Endothelial cell of umbilical vein (primary cell): ENCODE data around the gene PDSS1. TPM values are rescaled to one million over a fixed set of nuclear protein-coding genes. Genes with fewer than 3 reads are reported as not detected.

Experiments
- BruUV-seq: library from RNA; stranded (reverse); fragments of 400-500 nt; replicated peaks from 2 replicates; lab custom pipeline; 2021; lab: Mats Ljungman, UMichigan
- CTCF ChIA-PET: fragments of 300-600, 350-600 bp; sonication (Branson Sonifier 250); formaldehyde crosslinking; loops from one replicate; lab custom pipeline; 2021; ENCODE audit warnings: antibody characterized with exemption, inconsistent platforms; lab: Charles Lee
- POLR2A ChIA-PET: fragments of 300-600, 350-600 bp; sonication (Branson Sonifier 250); formaldehyde crosslinking; loops from one replicate; lab custom pipeline; 2021; ENCODE audit warnings: antibody characterized with exemption, inconsistent platforms; lab: Charles Lee
- DNase-seq: peaks from one replicate; pipeline ENCODE4 v3.0.0-alpha.2; 2011; ENCODE audit warnings: low read depth, low spot score
- FAIRE-seq: peaks from 2 replicates; lab custom pipeline; 2011; peaks lifted over from hg19 to GRCh38; lab: Jason Lieb, UNC
- H2AFZ ChIP-seq: 2 replicates; pipeline ENCODE4 v1.6.0; 2012; ENCODE audit warnings: low read depth, low read length, control low read depth, inconsistent platforms
- H3K27ac ChIP-seq: 2 replicates; pipeline ENCODE4 v1.5.1; 2011; ENCODE audit warnings: low read depth, mild to moderate bottlenecking, control low read depth, low read length, moderate library complexity; ENCODE audit not compliant: insufficient read depth
- H3K27me3 ChIP-seq, 2 experiments: 2 replicates each; pipeline versions ENCODE4 v1.6.0 to v1.6.1; 2011; ENCODE audit warnings: low read length in 2 of 2, mixed read lengths in 1 of 2; ENCODE audit not compliant: control insufficient read depth in 2 of 2, insufficient read depth in 2 of 2
- H3K36me3 ChIP-seq, 2 experiments: 2 replicates in 1 of 2; 3 replicates in 1 of 2; pipeline ENCODE4 v1.5.1; 2011; ENCODE audit warnings: low read length in 2 of 2, mild to moderate bottlenecking in 1 of 2, moderate library complexity in 1 of 2; ENCODE audit not compliant: control insufficient read depth in 2 of 2, insufficient read depth in 2 of 2; ENCODE audit errors: extremely low read depth in 1 of 2
- H3K4me1 ChIP-seq: 3 replicates; pipeline ENCODE4 v1.5.1; 2011; ENCODE audit warnings: mild to moderate bottlenecking, low read length; ENCODE audit not compliant: control insufficient read depth, insufficient read depth; ENCODE audit errors: extremely low read depth
- H3K4me2 ChIP-seq: 2 replicates; pipeline ENCODE4 v1.6.1; 2011; ENCODE audit warnings: low read length, control low read depth, mixed read lengths; ENCODE audit not compliant: insufficient read depth
- H3K4me3 ChIP-seq, 3 experiments: fragments of 200-600 bp in 1 of 3; sonication (generic), shearing (Covaris generic) in 1 of 3; replicated peaks in 1 of 3; 2 replicates each; pipeline ENCODE4 v1.5.1; 2011 to 2016; ENCODE audit warnings: control low read depth in 3 of 3, low read length in 3 of 3, mild to moderate bottlenecking in 2 of 3, inconsistent platforms in 1 of 3, low read depth in 1 of 3, moderate library complexity in 1 of 3; ENCODE audit not compliant: insufficient read depth in 1 of 3
- H3K79me2 ChIP-seq: 2 replicates; pipeline ENCODE4 v1.6.0; 2012; ENCODE audit warnings: low read length, inconsistent platforms; ENCODE audit not compliant: control insufficient read depth, insufficient read depth
- H3K9ac ChIP-seq: replicated peaks from 2 replicates; pipeline ENCODE3; 2011; ENCODE audit warnings: low read length, control low read depth; ENCODE audit not compliant: insufficient read depth; ENCODE audit errors: extremely low read depth
- H3K9me1 ChIP-seq: replicated peaks from 3 replicates; pipeline ENCODE4 v1.6.0; 2011; ENCODE audit warnings: mild to moderate bottlenecking, low read length; ENCODE audit not compliant: control insufficient read depth, insufficient read depth; ENCODE audit errors: extremely low read depth
- H3K9me3 ChIP-seq: replicated peaks from 2 replicates; pipeline ENCODE4 v1.5.1; 2012; ENCODE audit warnings: low read length, inconsistent platforms; ENCODE audit not compliant: control insufficient read depth, insufficient read depth
- H4K20me1 ChIP-seq: replicated peaks from 2 replicates; pipeline ENCODE3; 2011; ENCODE audit warnings: mild to moderate bottlenecking, low read length; ENCODE audit not compliant: control insufficient read depth, insufficient read depth; ENCODE audit errors: extremely low read depth
- EZH2 ChIP-seq: IDR thresholded peaks from 2 replicates; pipeline ENCODE4 v1.6.1; 2012; ENCODE audit warnings: borderline replicate concordance, low read depth, mild to moderate bottlenecking, moderate library complexity, low read length, inconsistent platforms; ENCODE audit not compliant: severe bottlenecking
- FOS ChIP-seq: IDR thresholded peaks from 2 replicates; pipeline ENCODE4 v1.6.1; 2011; ENCODE audit warnings: mild to moderate bottlenecking, low read length, moderate library complexity, borderline replicate concordance; ENCODE audit not compliant: insufficient read depth
- GATA2 ChIP-seq: IDR thresholded peaks from 2 replicates; pipeline ENCODE4 v1.7.0; 2011; ENCODE audit warnings: low read depth, mild to moderate bottlenecking, moderate library complexity, mixed read lengths, low read length; ENCODE audit not compliant: insufficient read length, insufficient read depth
- JUN ChIP-seq: IDR thresholded peaks from 2 replicates; pipeline ENCODE4 v1.6.1; 2011; ENCODE audit warnings: borderline replicate concordance, low read depth; ENCODE audit not compliant: insufficient read length, insufficient read depth
- MYC ChIP-seq: IDR thresholded peaks from one replicate; pipeline ENCODE4 v1.6.1; 2011; ENCODE audit warnings: mild to moderate bottlenecking, low read depth, low read length
- POLR2A ChIP-seq: IDR thresholded peaks from 2 replicates; pipeline ENCODE4 v1.6.1; 2012; ENCODE audit warnings: low read depth, mild to moderate bottlenecking, control low read depth, low read length
- POLR2AphosphoS5 ChIP-seq: IDR thresholded peaks from 2 replicates; pipeline ENCODE4 v1.6.1; 2012; ENCODE audit warnings: low read depth, mild to moderate bottlenecking, control low read depth, low read length, moderate library complexity; ENCODE audit not compliant: insufficient read depth
- dilution Hi-C: fragments of 300-500 bp; cut with MboI; formaldehyde crosslinking; loops from one replicate; pipeline ENCODE4 v1.15.0; 2019; ENCODE audit warnings: low sequenced_read_pairs; ENCODE audit not compliant: extremely low pct_ligation_motif_present
- intact Hi-C: fragments of 100-400 bp; cut with micrococcal nuclease; formaldehyde crosslinking; loops from one replicate; pipeline ENCODE4 v1.10.0; 2022
- polyA plus RNA-seq, 4 experiments: library from polyadenylated mRNA; depleted of rRNA in 3 of 4; stranded (reverse) in 3 of 4; unstranded in 1 of 4; fragments of >200 nt; gene quantifications; 2 replicates each; pipeline versions ENCODE4 v1.2.1 to v1.2.3, GENCODE V29; 2011 to 2012; ENCODE audit warnings: missing spikeins in 1 of 4
- total RNA-seq: library from RNA; stranded (reverse); gene quantifications from 2 replicates; pipeline ENCODE4 v1.2.3, GENCODE V29; 2021
- TF ChIP-seq, protein P1 (sequence below), 2 donors: IDR thresholded peaks; 1 replicate in 1 of 2; 2 replicates in 1 of 2; pipeline ENCODE4 v1.5.1; 2011; ENCODE audit warnings: low read length in 2 of 2, mild to moderate bottlenecking in 2 of 2, moderate library complexity in 2 of 2, control low read depth in 1 of 2, inconsistent platforms in 1 of 2, low read depth in 1 of 2; ENCODE audit not compliant: insufficient read depth in 1 of 2; ENCODE audit errors: extremely low read depth in 1 of 2
- TF ChIP-seq, protein P2 (sequence below): IDR thresholded peaks from 2 replicates; pipeline ENCODE4 v1.6.1; 2011; ENCODE audit not compliant: insufficient read depth, insufficient read length

Gene PDSS1
- total and polyA plus RNA-seq, 2 donors (not counting 3 experiments of a cell fraction or from before 2014, with no cell fraction given): 9.1 to 11.3 TPM

DNA sequence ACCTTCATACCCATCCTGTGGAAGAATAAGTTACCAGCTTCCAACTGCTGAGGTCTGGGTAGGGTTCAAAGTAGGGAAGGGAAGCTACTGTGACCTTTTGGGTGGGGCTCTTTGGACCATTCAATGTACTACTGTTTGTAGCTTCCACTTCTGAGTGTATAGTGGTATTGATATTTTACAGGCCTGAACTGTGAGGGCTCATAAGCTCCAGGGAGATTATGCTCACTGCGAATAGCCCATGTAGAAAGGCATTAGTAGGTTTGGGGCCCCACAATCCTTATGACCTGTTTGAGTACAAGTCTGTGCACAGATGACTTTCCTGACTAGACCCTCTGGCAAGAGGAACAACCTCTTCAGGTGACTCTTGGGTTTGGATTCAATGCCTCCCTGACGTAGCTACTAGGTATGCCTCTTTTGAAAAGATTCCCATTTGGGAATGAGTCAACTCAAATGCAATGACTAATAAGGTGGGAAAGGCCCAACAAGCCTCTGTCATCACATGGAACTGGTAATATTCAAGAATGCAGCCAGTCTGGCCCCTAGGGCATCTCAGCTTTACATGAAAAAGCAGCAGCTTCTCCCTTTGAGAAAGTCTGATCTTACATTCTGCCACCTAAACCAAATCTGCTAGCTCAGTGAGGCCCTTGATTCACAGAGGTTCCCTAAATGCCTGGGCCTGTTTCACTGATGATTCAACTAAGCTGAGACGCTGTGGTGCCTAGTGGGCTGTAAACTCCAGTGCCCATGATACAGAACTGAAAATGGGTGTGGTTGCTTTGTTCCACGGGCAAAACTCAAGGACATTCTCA, 83.5 kb downstream of the PDSS1 start:
- Histone ChIP-seq H3K9me3 (no peaks in the 10 kb centered on the region), H3K79me2 (peaks cover 80% of the 10 kb centered on the region), H3K27ac (no peak overlapping the region), H3K4me2 (no peak overlapping the region), H3K9me1 (no peaks in the 10 kb centered on the region), H3K36me3 (no peaks in the 10 kb centered on the region), H4K20me1 (peaks cover 10% of the 10 kb centered on the region), H3K4me3 (no peak overlapping the region), H3K27me3 (no peaks in the 10 kb centered on the region), H3K4me1 (no peaks in the 10 kb centered on the region), H3K9ac (no peak overlapping the region), H2AFZ (no peak overlapping the region)
- POLR2A ChIA-PET: no interaction called here
- no peak for DNase-seq
- CTCF ChIA-PET: interaction anchor here (0.6 to 1.8 kb wide), 3 partner anchors 12 to 96 kb away, joined by 3 to 4 read pairs (median 4); no protein-coding TSS in a partner anchor
- no peak for FAIRE-seq
- intact Hi-C loops (no loop called here), dilution Hi-C loops (no loop called here)
- no TSS peak for BruUV-seq
- TF ChIP-seq FOS: peak; percentile 19
- TF ChIP-seq GATA2: no peak

DNA sequence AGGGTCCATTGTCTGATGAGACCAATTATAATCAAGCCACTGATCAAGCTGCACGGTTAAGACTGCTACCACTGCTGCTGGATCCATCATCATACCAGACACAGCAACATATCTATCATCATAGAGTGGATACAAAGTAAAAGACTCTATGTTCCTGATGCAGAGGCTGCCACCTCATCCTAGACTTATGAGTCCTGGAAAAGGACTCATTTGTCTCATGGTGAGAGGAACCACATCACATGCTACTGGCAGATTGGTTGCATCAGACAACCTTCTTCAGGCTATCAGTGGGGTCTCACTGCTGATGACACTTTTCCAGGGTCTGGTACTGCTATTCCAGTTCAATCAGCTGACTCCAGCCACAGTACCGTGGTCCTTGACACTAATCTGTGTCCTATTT, 84.3 kb downstream of the PDSS1 start:
- ChIA-PET CTCF (interaction anchor here (0.6 to 1.8 kb wide), 3 partner anchors 12 to 23 kb away, joined by 3 to 4 read pairs (median 4); no protein-coding TSS in a partner anchor), POLR2A (no interaction called here)
- peaks cover 10% of the 10 kb centered on the region for H4K20me1 ChIP-seq
- no peak overlapping the region for H3K4me3 ChIP-seq
- H3K27ac ChIP-seq: no peak overlapping the region
- H3K9me1 ChIP-seq: no peaks in the 10 kb centered on the region
- H3K9me3 ChIP-seq: no peaks in the 10 kb centered on the region
- intact Hi-C loops: no loop called here
- dilution Hi-C loops: no loop called here
- H3K27me3 ChIP-seq: no peaks in the 10 kb centered on the region
- H3K4me1 ChIP-seq: no peaks in the 10 kb centered on the region
- DNase-seq: no peak
- BruUV-seq: no TSS peak
- no peak for FAIRE-seq
- H3K36me3 ChIP-seq: no peaks in the 10 kb centered on the region
- TF ChIP-seq POLR2A (no peak), GATA2 (no peak), FOS (no peak), EZH2 (no peak), POLR2AphosphoS5 (no peak), JUN (no peak), MYC (no peak)
- TF ChIP-seq, protein P1, sequence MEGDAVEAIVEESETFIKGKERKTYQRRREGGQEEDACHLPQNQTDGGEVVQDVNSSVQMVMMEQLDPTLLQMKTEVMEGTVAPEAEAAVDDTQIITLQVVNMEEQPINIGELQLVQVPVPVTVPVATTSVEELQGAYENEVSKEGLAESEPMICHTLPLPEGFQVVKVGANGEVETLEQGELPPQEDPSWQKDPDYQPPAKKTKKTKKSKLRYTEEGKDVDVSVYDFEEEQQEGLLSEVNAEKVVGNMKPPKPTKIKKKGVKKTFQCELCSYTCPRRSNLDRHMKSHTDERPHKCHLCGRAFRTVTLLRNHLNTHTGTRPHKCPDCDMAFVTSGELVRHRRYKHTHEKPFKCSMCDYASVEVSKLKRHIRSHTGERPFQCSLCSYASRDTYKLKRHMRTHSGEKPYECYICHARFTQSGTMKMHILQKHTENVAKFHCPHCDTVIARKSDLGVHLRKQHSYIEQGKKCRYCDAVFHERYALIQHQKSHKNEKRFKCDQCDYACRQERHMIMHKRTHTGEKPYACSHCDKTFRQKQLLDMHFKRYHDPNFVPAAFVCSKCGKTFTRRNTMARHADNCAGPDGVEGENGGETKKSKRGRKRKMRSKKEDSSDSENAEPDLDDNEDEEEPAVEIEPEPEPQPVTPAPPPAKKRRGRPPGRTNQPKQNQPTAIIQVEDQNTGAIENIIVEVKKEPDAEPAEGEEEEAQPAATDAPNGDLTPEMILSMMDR (IDR thresholded peaks at IDR 0.05; ENCODE audit: extremely low read depth in 1 of 2, insufficient read depth in 1 of 2, low read depth in 1 of 2, low read length in 2 of 2): no peak
- TF ChIP-seq, protein P2, sequence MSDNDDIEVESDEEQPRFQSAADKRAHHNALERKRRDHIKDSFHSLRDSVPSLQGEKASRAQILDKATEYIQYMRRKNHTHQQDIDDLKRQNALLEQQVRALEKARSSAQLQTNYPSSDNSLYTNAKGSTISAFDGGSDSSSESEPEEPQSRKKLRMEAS: no peak
- H3K9ac ChIP-seq: no peak overlapping the region
- H2AFZ ChIP-seq: no peak overlapping the region
- peaks cover 79% of the 10 kb centered on the region for H3K79me2 ChIP-seq
- H3K4me2 ChIP-seq: no peak overlapping the region
